ENCODE results near the gene KRTAP4-1. TPM values are rescaled to one million over a fixed set of nuclear protein-coding genes. Genes with fewer than 3 reads are reported as not detected.
A peak's percentile ranks its signal among the peaks of the same experiment; 100 is the strongest.

The KRTAP4-1 gene
- total and polyA plus RNA-seq, 2 donors (not counting 1 experiment from before 2014, with no cell fraction given): not detected

GRCh38 chr17:41178843-41179616 lies 5.7 kb downstream of the KRTAP4-1 start:
- Histone ChIP-seq H3K36me3 (replicated peaks in 1 of 2; ENCODE audit: control extremely low read depth in 1 of 2, control insufficient read depth in 1 of 2, extremely low read depth in 1 of 2, insufficient read depth in 2 of 2, low read length in 1 of 2) (no peaks in the 10 kb centered on the region), H3K9me3 (ENCODE audit: control extremely low read depth in 1 of 3, control insufficient read depth in 2 of 3, insufficient read depth in 1 of 3, low read length in 2 of 3) (no peaks in the 10 kb centered on the region), H3K79me2 (ENCODE audit: control insufficient read depth, insufficient read depth, low read length) (no peaks in the 10 kb centered on the region), H4K20me1 (ENCODE audit: control insufficient read depth, insufficient read depth, low read length, poor library complexity, severe bottlenecking) (no peaks in the 10 kb centered on the region), H3K9ac (ENCODE audit: low read length) (no peak overlapping the region), H2AFZ (ENCODE audit: insufficient read depth, low read depth, low read length, poor library complexity, severe bottlenecking) (no peak overlapping the region), H3K27me3 (replicated peaks in 1 of 4; ENCODE audit: control extremely low read depth in 1 of 4, control insufficient read depth in 3 of 4, insufficient read depth in 4 of 4, low read length in 3 of 4) (no peaks in the 10 kb centered on the region), H3K27ac (ENCODE audit: low read length in 2 of 2) (no peak overlapping the region), H3K4me1 (ENCODE audit: control insufficient read depth in 2 of 2, insufficient read depth in 2 of 2, low read length in 2 of 2) (peaks cover 39 to 41% of the 10 kb centered on the region in 2 donors), H3K4me2 (replicated peaks; ENCODE audit: low read depth, low read length, poor library complexity, severe bottlenecking) (no peak overlapping the region), H3K4me3 (ENCODE audit: control extremely low read depth in 1 of 5, extremely low read depth in 1 of 5, insufficient read depth in 1 of 5, low read depth in 2 of 5, low read length in 4 of 5) (no peak overlapping the region)
- no peak for TF ChIP-seq EZH2 (IDR thresholded peaks at IDR 0.05; ENCODE audit: borderline replicate concordance, insufficient read depth, low read depth, low read length, poor library complexity, severe bottlenecking)
- TF ChIP-seq, protein P1, sequence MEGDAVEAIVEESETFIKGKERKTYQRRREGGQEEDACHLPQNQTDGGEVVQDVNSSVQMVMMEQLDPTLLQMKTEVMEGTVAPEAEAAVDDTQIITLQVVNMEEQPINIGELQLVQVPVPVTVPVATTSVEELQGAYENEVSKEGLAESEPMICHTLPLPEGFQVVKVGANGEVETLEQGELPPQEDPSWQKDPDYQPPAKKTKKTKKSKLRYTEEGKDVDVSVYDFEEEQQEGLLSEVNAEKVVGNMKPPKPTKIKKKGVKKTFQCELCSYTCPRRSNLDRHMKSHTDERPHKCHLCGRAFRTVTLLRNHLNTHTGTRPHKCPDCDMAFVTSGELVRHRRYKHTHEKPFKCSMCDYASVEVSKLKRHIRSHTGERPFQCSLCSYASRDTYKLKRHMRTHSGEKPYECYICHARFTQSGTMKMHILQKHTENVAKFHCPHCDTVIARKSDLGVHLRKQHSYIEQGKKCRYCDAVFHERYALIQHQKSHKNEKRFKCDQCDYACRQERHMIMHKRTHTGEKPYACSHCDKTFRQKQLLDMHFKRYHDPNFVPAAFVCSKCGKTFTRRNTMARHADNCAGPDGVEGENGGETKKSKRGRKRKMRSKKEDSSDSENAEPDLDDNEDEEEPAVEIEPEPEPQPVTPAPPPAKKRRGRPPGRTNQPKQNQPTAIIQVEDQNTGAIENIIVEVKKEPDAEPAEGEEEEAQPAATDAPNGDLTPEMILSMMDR (IDR thresholded peaks at IDR 0.05): no peak
- DNase-seq (no peak), ATAC-seq (ENCODE audit: low read depth) (no peak)
- Mint-ChIP-seq H3K4me3 (no peak overlapping the region), H3K4me1 (peaks cover 42% of the 10 kb centered on the region), H3K9me3 (ENCODE audit: insufficient read depth) (no peaks in the 10 kb centered on the region), H3K27me3 (peaks cover under 1% of the 10 kb centered on the region), H3K27ac (no peak overlapping the region)
- WGBS (ENCODE audit: insufficient coverage): 100% methylated on average over 1 of the region's 1 CpG
- intact Hi-C loops (cut with micrococcal nuclease): loop anchor here (5.0 kb wide), 1 partner anchor 62 kb away; the partner anchor contains the start of gene KRTAP4-11
- ChIA-PET CTCF (interaction anchor here (1.2 kb wide), 1 partner anchor 10 kb away, joined by 3 read pairs; no protein-coding TSS in a partner anchor), POLR2A (no interaction called here)

- Histone ChIP-seq H3K36me3 (replicated peaks in 1 of 2; ENCODE audit: control extremely low read depth in 1 of 2, control insufficient read depth in 1 of 2, extremely low read depth in 1 of 2, insufficient read depth in 2 of 2, low read length in 1 of 2) (no peaks in the 10 kb centered on the region), H3K4me1 (ENCODE audit: control insufficient read depth in 2 of 2, insufficient read depth in 2 of 2, low read length in 2 of 2) (peaks cover 39 to 41% of the 10 kb centered on the region in 2 donors), H3K9me3 (ENCODE audit: control extremely low read depth in 1 of 3, control insufficient read depth in 2 of 3, insufficient read depth in 1 of 3, low read length in 2 of 3) (no peaks in the 10 kb centered on the region), H3K4me3 (ENCODE audit: control extremely low read depth in 1 of 5, extremely low read depth in 1 of 5, insufficient read depth in 1 of 5, low read depth in 2 of 5, low read length in 4 of 5) (no peak overlapping the region), H3K9ac (ENCODE audit: low read length) (no peak overlapping the region), H3K79me2 (ENCODE audit: control insufficient read depth, insufficient read depth, low read length) (no peaks in the 10 kb centered on the region), H4K20me1 (ENCODE audit: control insufficient read depth, insufficient read depth, low read length, poor library complexity, severe bottlenecking) (no peaks in the 10 kb centered on the region), H3K27ac (ENCODE audit: low read length in 2 of 2) (no peak overlapping the region), H2AFZ (ENCODE audit: insufficient read depth, low read depth, low read length, poor library complexity, severe bottlenecking) (no peak overlapping the region), H3K27me3 (replicated peaks in 1 of 4; ENCODE audit: control extremely low read depth in 1 of 4, control insufficient read depth in 3 of 4, insufficient read depth in 4 of 4, low read length in 3 of 4) (no peaks in the 10 kb centered on the region), H3K4me2 (replicated peaks; ENCODE audit: low read depth, low read length, poor library complexity, severe bottlenecking) (no peak overlapping the region)
- Mint-ChIP-seq H3K9me3 (ENCODE audit: insufficient read depth) (no peaks in the 10 kb centered on the region), H3K27me3 (peaks cover 3% of the 10 kb centered on the region), H3K4me3 (peak overlapping the region; percentile 54), H3K27ac (peak overlapping the region; percentile 42), H3K4me1 (peaks cover 42% of the 10 kb centered on the region)
- ChIA-PET CTCF (interaction anchor here (1.2 kb wide), 1 partner anchor 10 kb away, joined by 3 read pairs; no protein-coding TSS in a partner anchor), POLR2A (no interaction called here)
- no peak for TF ChIP-seq EZH2 (IDR thresholded peaks at IDR 0.05; ENCODE audit: borderline replicate concordance, insufficient read depth, low read depth, low read length, poor library complexity, severe bottlenecking)
- TF ChIP-seq, protein P1 (IDR thresholded peaks at IDR 0.05): no peak
- ATAC-seq (ENCODE audit: low read depth) (peak; percentile 71), DNase-seq (peak; percentile 45)
- intact Hi-C loops (cut with micrococcal nuclease): loop anchor here (5.0 kb wide), 1 partner anchor 61 kb away; the partner anchor contains the start of gene KRTAP4-11
- WGBS (ENCODE audit: insufficient coverage): 100% methylated on average over 3 of the region's 3 CpGs
Observed at GRCh38 chr17:41178341-41178740, 6.4 kb downstream of the KRTAP4-1 start.

All from B cell (primary cell).